K562 (cell line): Measurements from ENCODE around the gene STRN3.

Experiments
- EP300 ChIP-seq: IDR thresholded peaks from 2 replicates; pipeline ENCODE4 v1.6.1; 2012; ENCODE audit warnings: low read length, improper control_type of control experiment
- EZH2 ChIP-seq: IDR thresholded peaks from 2 replicates; pipeline ENCODE4 v1.6.1; 2012; ENCODE audit warnings: low read depth, mild to moderate bottlenecking, inconsistent platforms, low read length, borderline replicate concordance
- GABPA ChIP-seq: fragments of 200-800 bp; sonication (Bioruptor generic); conservative IDR thresholded peaks from 2 replicates; pipeline ENCODE4 v1.6.1; 2016; ENCODE audit warnings: low read depth, missing genetic modification characterization, missing compliant biosample characterization
- HSF4 ChIP-seq: fragments of 250-450 bp; sonication (Bioruptor Pico); IDR thresholded peaks from 2 replicates; pipeline ENCODE4 v2.1.2; 2022; ENCODE audit warnings: mild to moderate bottlenecking, moderate library complexity, borderline replicate concordance
- MAFK ChIP-seq: IDR thresholded peaks from 2 replicates; pipeline ENCODE4 v1.6.1; 2011; ENCODE audit warnings: low read length, improper control_type of control experiment
- NFIC ChIP-seq: fragments of 450-650 bp; IDR thresholded peaks from 2 replicates; pipeline ENCODE4 v1.6.1; 2017; ENCODE audit warnings: mild to moderate bottlenecking, inconsistent platforms
- PHTF2 ChIP-seq: fragments of 250-450 bp; sonication (Bioruptor Pico); IDR thresholded peaks from 2 replicates; pipeline ENCODE4 v1.5.0; 2021; ENCODE audit warnings: mild to moderate bottlenecking
- ZFX ChIP-seq: sonication (generic); formaldehyde crosslinking; IDR thresholded peaks from 2 replicates; pipeline ENCODE4 v1.8.0; 2022; ENCODE audit warnings: mild to moderate bottlenecking, missing genetic modification reagents, moderate library complexity
- ZNF24 ChIP-seq: fragments of 450-650 bp; IDR thresholded peaks from 2 replicates; pipeline ENCODE4 v1.6.1; 2016
- ZNF764 ChIP-seq: fragments of 250-450 bp; sonication (Bioruptor Pico); IDR thresholded peaks from 2 replicates; pipeline ENCODE4 v1.4.0; 2020; ENCODE audit warnings: low read depth, mild to moderate bottlenecking, moderate library complexity

GRCh38 chr14:31030469-31030868, 4.3 kb upstream of the STRN3 start:
- TF ChIP-seq EP300 (no peak), PHTF2 (CRISPR knock-in tag) (no peak), MAFK (no peak), NFIC (no peak), GABPA (tag) (no peak), ZNF764 (CRISPR knock-in tag) (no peak), ZFX (CRISPR knock-in tag) (no peak), ZNF24 (no peak), EZH2 (no peak), HSF4 (no peak)
